ENCODE measurements around the gene MYBPC1.
"Not testable (repeated sequence)": the region's sequence is repeated elsewhere in the genome, so short reads cannot be mapped to it uniquely, and the experiment has no call there.

The MYBPC1 gene

DNA sequence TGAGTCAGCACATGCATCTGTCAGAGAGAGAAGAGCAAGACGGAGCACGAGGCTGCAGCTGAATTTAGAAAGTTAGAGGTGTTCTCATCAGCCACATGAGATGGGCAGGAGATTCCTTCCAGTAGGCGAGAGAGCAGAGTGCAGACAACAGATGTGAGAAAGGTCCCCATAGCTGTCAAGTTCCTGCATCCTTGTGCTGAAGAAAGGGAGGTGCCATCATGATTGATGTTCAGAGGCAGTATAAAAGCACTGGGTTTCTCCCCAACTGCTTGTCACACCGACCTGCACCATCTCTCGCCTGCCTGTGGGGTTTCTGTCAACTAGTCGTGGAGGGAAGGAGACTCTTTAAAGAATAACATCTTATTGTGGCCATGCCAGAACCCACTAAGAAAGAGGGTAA is at the start of gene MYBPC1:
TSS of gene MYBPC1 (plus strand) at position 272 of the 400 bp plus-strand sequence. CDS start at position 372, 100 bp downstream.
- no peak for DNase-seq (ENCODE audit: low spot score)

- no peak for DNase-seq (ENCODE audit: low spot score)
Measured at GRCh38 chr12:101551362-101552114, 43.2 kb upstream of the MYBPC1 start.

GRCh38 chr12:101552277-101552676 is 42.5 kb upstream of the MYBPC1 start:
- DNase-seq (ENCODE audit: low spot score) = no peak

DNA sequence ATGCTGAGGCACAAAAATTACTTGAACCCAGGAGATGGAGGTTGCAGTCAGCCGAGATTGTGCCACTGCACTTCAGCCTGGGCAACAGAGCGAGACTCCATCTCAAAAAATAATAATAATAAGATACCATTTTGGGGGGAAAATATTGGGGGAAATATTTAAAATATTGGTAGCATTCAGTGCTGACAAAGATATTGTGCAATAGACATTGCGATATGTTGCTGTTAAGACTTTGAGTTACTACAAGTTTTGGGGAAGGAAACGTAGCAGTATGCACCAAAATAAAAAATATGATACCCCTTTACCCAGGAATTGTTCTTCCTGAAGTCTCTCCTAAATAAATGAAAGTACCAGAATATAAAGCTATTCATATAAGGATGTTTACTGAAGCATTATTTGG is 37.7 kb upstream of the MYBPC1 start:
- DNase-seq (ENCODE audit: low spot score) = no peak

GRCh38 chr12:101558726-101559125 is 36.0 kb upstream of the MYBPC1 start:
- DNase-seq (ENCODE audit: low spot score) = not testable (repeated sequence)

GRCh38 chr12:101563212-101563611 is 31.6 kb upstream of the MYBPC1 start:
- DNase-seq (ENCODE audit: low spot score) = no peak

DNA sequence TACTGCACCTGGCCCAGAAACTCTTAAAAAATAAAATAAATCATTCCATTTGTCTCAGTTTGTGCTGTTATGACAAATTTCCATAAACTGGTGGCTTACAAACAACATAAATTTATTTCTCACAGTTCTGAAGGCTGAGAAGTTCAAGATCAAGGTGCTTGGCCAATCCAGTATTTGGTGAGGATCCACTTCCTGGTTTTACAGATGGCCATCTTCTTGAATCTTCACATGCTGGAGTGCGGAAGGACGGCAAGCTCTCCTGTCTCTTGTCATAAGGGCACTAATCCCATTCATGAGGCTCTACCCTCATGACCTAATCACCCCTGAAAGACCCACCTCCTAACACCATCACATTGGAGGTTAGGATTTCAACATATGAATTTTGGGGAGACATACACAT is 29.9 kb upstream of the MYBPC1 start:
- no peak for DNase-seq (ENCODE audit: low spot score)

DNA sequence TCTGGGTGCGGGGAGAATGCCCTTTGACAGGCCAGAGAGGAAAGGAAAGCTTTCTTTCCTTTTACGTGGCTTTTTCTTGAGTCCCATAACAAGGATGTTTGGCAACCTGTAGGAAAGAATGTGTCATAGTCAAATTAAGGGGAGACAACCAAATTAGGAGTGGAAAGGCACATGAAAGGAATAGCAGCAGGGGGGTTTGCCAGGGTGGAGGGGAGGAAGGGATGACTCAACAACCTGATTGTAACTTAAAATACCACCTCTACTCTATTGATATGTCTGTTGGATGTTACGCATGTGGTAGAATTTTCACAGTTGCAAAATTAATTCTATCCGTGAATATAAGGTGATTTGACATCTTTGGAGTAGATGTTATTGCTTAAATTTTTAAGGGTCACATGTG is 28.5 kb upstream of the MYBPC1 start:
- no peak for DNase-seq (ENCODE audit: low spot score)

GRCh38 chr12:101567918-101568317 is 26.9 kb upstream of the MYBPC1 start:
- DNase-seq (ENCODE audit: low spot score) = no peak

GRCh38 chr12:101570047-101570446 is 24.7 kb upstream of the MYBPC1 start:
- DNase-seq (ENCODE audit: low spot score) = no peak

DNA sequence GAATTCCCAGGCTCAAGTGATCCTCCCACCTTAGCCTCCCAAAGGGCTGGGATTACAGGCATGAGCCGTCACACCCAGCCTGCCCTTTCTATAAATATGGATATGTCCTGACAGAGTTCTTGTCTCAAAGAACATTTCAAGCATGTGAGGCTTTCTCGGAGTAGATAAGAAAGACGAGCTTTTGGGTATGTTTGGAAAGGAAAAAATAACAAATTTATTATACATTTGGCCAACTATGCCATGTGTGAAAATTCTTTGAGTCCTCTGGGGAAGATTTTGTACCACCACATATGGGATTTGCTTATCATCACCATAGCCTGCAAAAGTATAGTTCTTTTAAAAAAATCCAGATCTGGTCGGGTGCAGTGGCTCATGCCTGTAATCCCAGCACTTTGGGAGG is 23.7 kb upstream of the MYBPC1 start:
- no peak for DNase-seq (ENCODE audit: low spot score)

- no peak for DNase-seq (ENCODE audit: low spot score)
Measured at GRCh38 chr12:101573743-101574142, 21.0 kb upstream of the MYBPC1 start.

- no peak for DNase-seq (ENCODE audit: low spot score)
Measured at GRCh38 chr12:101578417-101578816, 16.4 kb upstream of the MYBPC1 start.

DNA sequence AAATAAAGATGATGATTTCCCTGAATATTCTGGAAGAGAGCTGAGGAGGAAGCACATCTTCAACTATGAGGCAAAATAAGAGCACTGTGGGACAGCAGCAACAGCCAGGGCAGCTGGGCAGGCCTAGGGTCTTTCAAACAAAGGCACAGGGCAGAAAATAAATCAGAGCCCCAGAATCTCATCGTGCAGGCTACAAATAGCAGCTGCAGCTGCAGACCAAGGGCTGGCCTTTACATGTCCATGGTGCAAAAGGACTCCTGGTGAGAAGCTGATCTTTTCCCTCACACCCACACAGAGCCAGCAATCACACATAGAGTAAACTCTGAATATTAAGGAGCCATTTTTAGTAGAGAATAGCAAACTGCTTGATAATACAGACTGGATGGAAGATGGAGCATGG is 13.6 kb upstream of the MYBPC1 start:
- DNase-seq (ENCODE audit: low spot score) = no peak

GRCh38 chr12:101582937-101583336 is 11.8 kb upstream of the MYBPC1 start:
- DNase-seq (ENCODE audit: low spot score) = no peak

GRCh38 chr12:101590383-101590782 is 4.4 kb upstream of the MYBPC1 start:
- no peak for DNase-seq (ENCODE audit: low spot score)

DNA sequence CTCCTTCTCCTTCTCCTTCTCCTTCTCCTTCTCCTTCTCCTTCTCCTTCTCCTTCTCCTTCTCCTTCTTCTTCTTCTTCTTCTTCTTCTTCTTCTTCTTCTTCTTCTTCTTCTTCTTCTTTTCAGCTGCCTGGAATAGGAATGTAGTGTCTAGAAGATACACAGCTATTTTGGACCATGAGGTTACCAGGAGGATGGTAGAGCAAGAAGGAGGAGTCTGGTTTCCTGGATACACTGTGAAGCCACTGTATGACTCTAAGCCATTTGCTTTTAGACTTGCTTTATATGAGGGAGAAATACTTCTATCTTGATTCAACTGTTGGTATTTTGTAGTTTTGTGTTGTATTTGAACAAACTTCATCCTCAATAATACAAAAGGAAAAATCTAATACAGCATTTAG is 3.0 kb upstream of the MYBPC1 start:
- DNase-seq (ENCODE audit: low spot score) = no peak

- no peak for DNase-seq (ENCODE audit: low spot score)
Measured at GRCh38 chr12:101592448-101592847, 2.3 kb upstream of the MYBPC1 start.

DNA sequence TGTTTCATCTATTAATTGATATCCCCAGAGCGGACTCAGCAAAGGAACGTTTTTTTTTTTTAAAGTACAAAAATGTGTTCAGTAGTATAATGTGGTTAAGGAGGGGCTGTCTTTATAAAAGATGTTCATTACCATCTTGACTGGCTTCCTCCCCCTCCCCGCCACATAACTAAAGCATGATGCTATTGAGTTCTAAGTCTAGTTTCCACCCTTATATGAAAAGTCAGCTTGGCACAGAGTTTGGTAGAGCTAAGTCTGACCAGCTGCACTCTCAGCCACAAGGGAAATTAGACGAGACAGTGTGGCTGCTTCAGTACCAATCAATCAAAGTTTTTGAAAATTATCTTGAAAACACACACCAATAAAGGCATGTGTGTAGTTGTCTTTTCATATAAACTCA is 1.9 kb upstream of the MYBPC1 start:
- no peak for DNase-seq (ENCODE audit: low spot score)

GRCh38 chr12:101596172-101596571 is 1.4 kb downstream of the MYBPC1 start:
- no peak for DNase-seq (ENCODE audit: low spot score)

GRCh38 chr12:101597164-101597563 is 2.4 kb downstream of the MYBPC1 start:
- DNase-seq (ENCODE audit: low spot score) = no peak

- no peak for DNase-seq (ENCODE audit: low spot score)
Measured at GRCh38 chr12:101598483-101598882, 3.7 kb downstream of the MYBPC1 start.

GRCh38 chr12:101599311-101599710 is 4.5 kb downstream of the MYBPC1 start:
- no peak for DNase-seq (ENCODE audit: low spot score)

- DNase-seq (ENCODE audit: low spot score) = no peak
Measured at GRCh38 chr12:101599771-101600484, 5.2 kb downstream of the MYBPC1 start.
